Measurements from ENCODE around the gene NPDC1.
A peak's percentile ranks its signal among the peaks of the same experiment; 100 is the strongest.

NPDC1 gene

DNA sequence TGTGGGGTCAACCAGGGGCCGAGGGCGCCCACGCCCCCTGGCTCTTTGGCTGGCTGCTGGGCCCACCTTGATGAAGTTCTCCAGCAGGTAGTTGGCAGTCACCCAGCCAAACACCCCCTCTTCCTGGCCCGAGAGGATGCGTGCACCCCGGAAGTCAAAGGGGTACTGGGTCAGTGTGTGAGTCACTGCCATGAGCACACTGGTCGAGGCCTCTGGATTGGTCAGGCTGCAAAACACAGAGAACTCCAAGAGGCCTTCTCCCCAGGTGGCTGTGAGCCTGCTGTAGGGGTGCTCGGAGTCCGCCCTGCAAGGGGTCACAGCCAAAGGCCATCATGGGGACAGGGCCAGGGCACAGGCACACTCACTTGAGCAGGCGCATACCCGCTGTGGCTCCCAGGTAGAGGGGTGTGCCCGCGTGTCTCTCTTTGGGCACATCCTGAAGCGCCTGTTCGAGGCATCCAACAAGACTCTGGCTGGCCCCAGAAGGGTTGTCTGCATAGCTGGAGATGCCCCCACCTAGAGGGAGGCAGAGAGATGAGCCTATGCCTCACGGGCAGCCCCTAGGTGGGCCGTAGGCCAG, 5.3 kb upstream of the NPDC1 start:
- FAIRE-seq (no peak), DNase-seq (ENCODE audit: insufficient read length, low spot score) (no peak)
- TF ChIP-seq POU2F2 (IDR thresholded peaks at IDR 0.05; ENCODE audit: low read depth, low read length) (no peak), POLR2AphosphoS5 (IDR thresholded peaks at IDR 0.05; ENCODE audit: low read depth, low read length) (no peak), PAX5 (IDR thresholded peaks at IDR 0.05; ENCODE audit: insufficient read depth, low read length, severe bottlenecking) (no peak), TAF1 (IDR thresholded peaks at IDR 0.05; ENCODE audit: low read depth, low read length) (no peak), POLR2A (IDR thresholded peaks at IDR 0.05; ENCODE audit: low read depth, low read length) (no peak), SPI1 (IDR thresholded peaks at IDR 0.05; ENCODE audit: low read depth, low read length) (no peak)

DNA sequence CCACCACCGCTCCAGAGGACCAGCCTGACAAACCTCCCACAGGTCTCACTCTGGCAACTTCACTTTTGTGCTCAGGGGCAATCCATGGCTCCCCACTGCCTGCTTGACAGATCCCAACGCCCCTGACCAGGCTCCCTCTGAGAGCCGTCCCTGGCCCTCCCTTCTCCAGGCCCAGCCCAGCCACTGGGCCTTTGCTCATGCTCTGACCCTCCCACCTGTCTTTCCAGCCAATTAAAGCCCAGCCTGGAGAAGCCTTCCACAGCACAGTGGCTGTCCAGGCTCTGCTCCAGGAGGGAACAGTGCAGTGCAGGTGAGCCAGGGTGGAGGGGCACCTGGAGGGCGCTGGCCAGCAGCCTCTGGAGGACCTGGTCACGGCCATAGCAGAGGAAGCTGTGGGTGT, 4.6 kb upstream of the NPDC1 start:
- DNase-seq (ENCODE audit: insufficient read length, low spot score) (no peak), FAIRE-seq (no peak)
- no peak for TF ChIP-seq POLR2A (IDR thresholded peaks at IDR 0.05; ENCODE audit: low read depth, low read length)
- no peak for TF ChIP-seq PAX5 (IDR thresholded peaks at IDR 0.05; ENCODE audit: insufficient read depth, low read length, severe bottlenecking)
- TF ChIP-seq POU2F2 (IDR thresholded peaks at IDR 0.05; ENCODE audit: low read depth, low read length) = no peak
- no peak for TF ChIP-seq SPI1 (IDR thresholded peaks at IDR 0.05; ENCODE audit: low read depth, low read length)
- TF ChIP-seq POLR2AphosphoS5 (IDR thresholded peaks at IDR 0.05; ENCODE audit: low read depth, low read length) = no peak
- TF ChIP-seq TAF1 (IDR thresholded peaks at IDR 0.05; ENCODE audit: low read depth, low read length) = no peak

DNA sequence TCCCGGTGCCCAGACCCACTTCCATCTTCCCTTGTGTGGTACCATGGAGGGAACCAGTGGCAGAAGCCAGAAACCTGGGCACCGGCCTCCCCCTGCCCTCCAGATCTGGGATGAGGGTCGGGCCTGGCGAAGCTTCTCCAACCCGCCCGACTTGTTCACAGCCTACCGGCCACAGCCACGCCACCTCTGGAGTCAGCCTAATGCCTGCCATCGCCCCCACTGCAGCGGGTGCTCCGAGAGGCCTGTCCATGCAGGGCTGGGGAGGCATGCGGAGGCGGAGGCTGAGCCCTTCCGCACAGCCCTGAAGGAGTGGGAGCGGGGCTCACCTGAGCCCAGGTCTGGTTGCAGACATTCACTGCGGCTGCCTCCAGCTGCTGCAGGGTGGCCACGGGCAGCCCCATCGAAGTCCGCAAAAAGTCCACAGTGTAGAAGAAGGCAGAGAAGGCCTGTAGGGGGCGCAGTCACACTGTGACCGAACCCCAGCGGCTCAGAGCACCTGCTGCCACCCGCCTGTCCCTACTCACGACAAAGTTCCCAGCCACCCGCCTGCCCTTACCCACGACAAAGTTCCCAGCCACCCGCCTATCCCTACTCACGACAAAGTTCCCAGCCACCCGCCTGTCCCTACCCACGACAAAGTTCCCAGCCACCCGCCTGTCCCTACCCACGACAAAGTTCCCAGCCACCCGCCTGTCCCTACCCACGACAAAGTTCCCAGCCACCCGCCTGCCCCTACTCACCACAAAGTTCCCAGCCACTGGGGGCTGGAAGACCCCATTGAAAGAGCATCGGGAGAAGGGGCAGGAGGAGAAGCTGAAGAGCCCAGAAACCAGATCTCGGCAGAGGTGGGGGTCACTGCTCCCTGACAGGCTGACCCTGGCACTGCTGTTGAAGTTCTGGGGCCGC, 3.8 kb upstream of the NPDC1 start:
- TF ChIP-seq POLR2A (IDR thresholded peaks at IDR 0.05; ENCODE audit: low read depth, low read length) (no peak), PAX5 (IDR thresholded peaks at IDR 0.05; ENCODE audit: insufficient read depth, low read length, severe bottlenecking) (no peak), POLR2AphosphoS5 (IDR thresholded peaks at IDR 0.05; ENCODE audit: low read depth, low read length) (no peak)
- FAIRE-seq (peak; percentile 74), DNase-seq (ENCODE audit: insufficient read length, low spot score) (peak; percentile 73)

DNA sequence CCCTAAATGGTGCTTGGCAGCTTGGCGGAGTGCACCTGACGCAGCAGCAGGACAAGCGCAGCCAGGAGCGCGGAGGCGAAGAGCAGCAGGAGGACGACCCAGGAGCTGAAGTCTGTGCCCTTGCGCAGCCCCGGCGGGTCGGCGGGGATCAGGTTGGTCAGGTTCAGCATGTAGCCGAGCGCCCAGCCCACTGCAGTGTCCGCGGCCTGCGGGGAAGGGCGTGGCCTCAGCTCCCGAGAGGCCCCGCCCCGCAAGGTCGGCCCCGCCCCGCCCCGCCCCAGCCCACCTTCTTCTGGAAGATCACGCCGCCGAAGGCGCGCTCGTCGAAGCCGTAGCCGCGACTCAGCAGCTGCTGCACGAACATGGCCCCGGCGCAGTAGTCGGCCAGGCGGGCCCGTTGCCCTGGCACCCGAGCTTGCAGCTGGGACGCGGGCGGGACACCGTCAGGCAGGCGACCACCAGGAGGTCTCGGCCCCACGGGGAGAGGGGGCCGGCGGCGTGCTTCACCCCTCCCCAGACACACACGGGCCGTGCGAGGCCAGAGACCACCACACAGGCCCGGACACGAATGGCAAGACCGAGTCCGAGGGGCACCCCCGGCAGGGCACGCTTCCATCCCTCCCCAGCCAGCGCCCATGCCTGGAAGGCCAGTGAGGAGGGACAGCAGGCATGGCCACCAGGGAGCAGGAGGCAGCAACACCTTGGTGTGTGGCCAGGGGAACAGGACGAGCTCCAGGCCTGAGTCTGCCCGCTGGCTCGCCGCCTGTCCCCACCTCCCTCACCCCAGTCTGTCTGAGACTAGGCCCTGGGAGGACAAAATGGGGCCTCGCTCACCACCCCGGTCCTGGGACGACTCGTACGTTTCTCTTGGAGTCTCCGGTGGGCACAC, 2.9 kb upstream of the NPDC1 start:
- FAIRE-seq (no peak), DNase-seq (ENCODE audit: insufficient read length, low spot score) (no peak)
- no peak for TF ChIP-seq POU2F2 (IDR thresholded peaks at IDR 0.05; ENCODE audit: low read depth, low read length)
- TF ChIP-seq PAX5 (IDR thresholded peaks at IDR 0.05; ENCODE audit: insufficient read depth, low read length, severe bottlenecking) = no peak
- no peak for TF ChIP-seq SPI1 (IDR thresholded peaks at IDR 0.05; ENCODE audit: low read depth, low read length)
- TF ChIP-seq POLR2AphosphoS5 (IDR thresholded peaks at IDR 0.05; ENCODE audit: low read depth, low read length) = no peak
- no peak for TF ChIP-seq TAF1 (IDR thresholded peaks at IDR 0.05; ENCODE audit: low read depth, low read length)
- no peak for TF ChIP-seq POLR2A (IDR thresholded peaks at IDR 0.05; ENCODE audit: low read depth, low read length)

DNA sequence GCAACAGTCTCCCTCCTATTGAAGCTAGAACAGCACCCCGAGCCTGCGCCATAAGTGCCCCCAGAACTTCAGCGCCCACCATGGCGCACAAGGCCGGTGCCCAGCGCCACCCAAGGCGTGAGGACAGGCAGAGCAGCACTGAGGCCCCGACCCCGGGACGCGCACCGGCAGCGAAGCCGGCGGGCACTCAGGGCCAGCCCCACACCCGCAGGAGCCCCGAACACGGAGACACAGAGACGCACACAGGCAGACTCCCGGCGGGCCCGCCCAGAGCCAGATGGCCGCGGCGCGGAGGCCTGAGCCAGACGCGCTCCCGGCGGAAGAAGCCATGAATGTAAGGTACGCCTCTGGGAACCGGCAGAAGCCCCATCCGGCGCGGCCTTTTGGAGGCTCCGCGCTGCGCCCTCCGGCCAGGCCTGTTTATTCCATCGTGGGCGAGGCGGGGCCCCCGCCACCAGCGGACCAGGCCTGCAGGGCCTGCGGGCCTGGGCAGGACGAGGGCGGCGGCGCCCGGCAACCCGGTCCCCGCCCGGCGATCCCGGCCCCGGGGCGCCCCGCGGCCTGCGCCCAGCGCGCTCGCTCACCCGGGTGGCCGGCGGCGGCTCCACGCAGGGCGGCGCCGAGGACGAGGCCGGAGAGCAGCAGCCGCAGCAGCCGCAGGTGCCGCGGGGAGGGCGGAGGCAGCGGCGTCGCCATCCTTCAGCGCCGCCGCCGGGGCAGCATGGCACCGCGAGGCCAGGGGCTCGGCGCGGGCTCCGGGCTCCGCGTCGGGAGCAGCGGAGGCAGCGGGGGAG, 486 bp downstream of the NPDC1 start:
- TF ChIP-seq SPI1 (IDR thresholded peaks at IDR 0.05; ENCODE audit: low read depth, low read length) = no peak
- no peak for TF ChIP-seq PAX5 (IDR thresholded peaks at IDR 0.05; ENCODE audit: insufficient read depth, low read length, severe bottlenecking)
- TF ChIP-seq TAF1 (IDR thresholded peaks at IDR 0.05; ENCODE audit: low read depth, low read length) = no peak
- TF ChIP-seq POLR2AphosphoS5 (IDR thresholded peaks at IDR 0.05; ENCODE audit: low read depth, low read length) = no peak
- no peak for TF ChIP-seq POU2F2 (IDR thresholded peaks at IDR 0.05; ENCODE audit: low read depth, low read length)
- no peak for TF ChIP-seq POLR2A (IDR thresholded peaks at IDR 0.05; ENCODE audit: low read depth, low read length)
- no peak for DNase-seq (ENCODE audit: insufficient read length, low spot score)
- FAIRE-seq = no peak

DNA sequence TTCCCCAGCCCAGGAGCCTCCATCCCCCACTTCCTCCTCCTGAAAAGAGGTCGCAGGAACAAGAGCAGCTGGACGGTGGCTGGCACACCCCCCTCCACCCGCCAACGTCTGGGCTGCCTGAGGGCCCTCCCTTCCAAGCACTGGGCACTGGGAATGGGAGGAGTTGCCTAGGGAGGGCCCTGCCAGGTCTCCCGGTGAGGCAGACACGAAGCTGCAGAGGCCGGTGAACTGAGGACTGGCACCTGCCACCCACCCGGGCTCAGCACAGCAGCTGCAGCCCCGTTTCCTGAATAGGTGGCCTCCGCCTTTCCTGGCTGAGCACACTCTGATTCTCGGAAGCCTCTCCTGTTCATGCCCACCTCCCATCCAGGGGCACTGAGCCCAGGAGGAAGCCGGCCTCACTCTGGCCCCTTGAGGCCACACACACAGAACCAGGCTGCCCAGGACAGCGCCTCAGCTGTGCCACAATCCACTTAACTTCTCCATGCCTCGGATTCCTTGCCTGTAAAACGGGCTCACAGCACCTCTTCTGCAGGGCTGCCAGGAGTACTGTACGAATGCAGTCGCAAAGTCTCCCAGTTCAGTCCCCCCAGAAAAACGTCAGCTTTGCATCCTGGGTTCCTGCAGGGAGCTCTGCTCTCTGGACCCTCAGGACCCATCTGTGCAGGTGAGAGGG, 1.3 kb downstream of the NPDC1 start:
- no peak for TF ChIP-seq TAF1 (IDR thresholded peaks at IDR 0.05; ENCODE audit: low read depth, low read length)
- no peak for TF ChIP-seq PAX5 (IDR thresholded peaks at IDR 0.05; ENCODE audit: insufficient read depth, low read length, severe bottlenecking)
- TF ChIP-seq POLR2A (IDR thresholded peaks at IDR 0.05; ENCODE audit: low read depth, low read length) = no peak
- TF ChIP-seq SPI1 (IDR thresholded peaks at IDR 0.05; ENCODE audit: low read depth, low read length) = no peak
- no peak for TF ChIP-seq POU2F2 (IDR thresholded peaks at IDR 0.05; ENCODE audit: low read depth, low read length)
- TF ChIP-seq POLR2AphosphoS5 (IDR thresholded peaks at IDR 0.05; ENCODE audit: low read depth, low read length) = no peak
- DNase-seq (ENCODE audit: insufficient read length, low spot score) (no peak), FAIRE-seq (no peak)

DNA sequence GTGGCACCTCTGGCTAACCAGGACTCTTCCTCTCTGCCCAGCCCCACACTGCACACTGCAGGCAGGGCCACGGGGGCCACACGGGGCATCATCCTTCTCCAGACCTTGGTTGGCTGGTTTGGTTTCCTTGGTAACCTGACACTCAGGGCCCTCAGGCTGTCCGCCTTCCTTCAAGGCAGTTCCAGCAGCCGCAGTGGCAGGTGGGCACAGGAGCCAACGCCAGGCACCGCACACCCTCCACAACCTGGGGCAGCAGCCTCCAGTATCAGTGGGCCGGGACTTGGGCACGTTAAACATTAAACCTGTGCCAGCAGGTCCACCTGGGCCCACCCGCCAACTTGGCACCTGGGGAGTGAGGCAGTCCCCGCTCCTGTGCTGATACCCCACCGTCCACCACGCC, 1.9 kb downstream of the NPDC1 start:
- FAIRE-seq (no peak), DNase-seq (ENCODE audit: insufficient read length, low spot score) (no peak)
- TF ChIP-seq TAF1 (IDR thresholded peaks at IDR 0.05; ENCODE audit: low read depth, low read length) (no peak), SPI1 (IDR thresholded peaks at IDR 0.05; ENCODE audit: low read depth, low read length) (no peak), POU2F2 (IDR thresholded peaks at IDR 0.05; ENCODE audit: low read depth, low read length) (no peak), POLR2AphosphoS5 (IDR thresholded peaks at IDR 0.05; ENCODE audit: low read depth, low read length) (no peak), PAX5 (IDR thresholded peaks at IDR 0.05; ENCODE audit: insufficient read depth, low read length, severe bottlenecking) (no peak), POLR2A (IDR thresholded peaks at IDR 0.05; ENCODE audit: low read depth, low read length) (no peak)
